IPS-18a (cell line): ENCODE results near the gene KRTAP5-3.

Source experiments
- H3K27ac ChIP-seq: one replicate; pipeline ENCODE4 v1.5.1; 2013; ENCODE audit warnings: low read length
- H3K27me3 ChIP-seq: one replicate; pipeline ENCODE4 v1.6.1; 2013; ENCODE audit warnings: mild to moderate bottlenecking, low read length; ENCODE audit not compliant: control insufficient read depth, insufficient read depth
- H3K36me3 ChIP-seq: one replicate; pipeline ENCODE4 v1.6.1; 2013; ENCODE audit warnings: low read depth, low read length; ENCODE audit not compliant: control insufficient read depth
- H3K4me1 ChIP-seq: one replicate; pipeline ENCODE4 v1.6.1; 2013; ENCODE audit warnings: low read depth, low read length; ENCODE audit not compliant: control insufficient read depth
- H3K4me3 ChIP-seq: one replicate; pipeline ENCODE4 v1.5.1; 2013; ENCODE audit warnings: low read length
- H3K9ac ChIP-seq: one replicate; pipeline ENCODE4 v1.6.1; 2013; ENCODE audit warnings: mild to moderate bottlenecking, low read length, moderate library complexity
- H3K9me3 ChIP-seq: one replicate; pipeline ENCODE4 v1.6.1; 2013; ENCODE audit warnings: low read depth, low read length; ENCODE audit not compliant: control insufficient read depth

Gene KRTAP5-3

DNA sequence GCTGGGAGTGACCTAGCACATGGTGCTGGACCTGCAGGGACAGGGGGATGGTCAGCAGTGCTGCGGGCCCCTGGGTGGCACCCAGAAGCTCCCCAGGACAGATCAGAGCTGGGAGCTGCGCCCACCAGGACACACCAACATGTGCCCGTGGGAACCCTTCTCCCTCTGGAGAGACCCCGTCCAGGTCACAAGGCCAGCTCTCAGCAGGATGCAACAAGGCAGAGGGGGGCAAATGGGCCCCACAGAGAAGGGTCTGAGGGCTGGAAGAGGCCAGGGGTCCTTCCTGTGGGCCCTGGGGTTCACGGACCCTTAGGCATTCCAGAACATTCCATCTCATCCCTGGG is 42.4 kb downstream of the KRTAP5-3 start:
- Histone ChIP-seq H3K27ac (no peak overlapping the region), H3K9ac (no peak overlapping the region), H3K36me3 (no peaks in the 10 kb centered on the region), H3K27me3 (peaks cover 25% of the 10 kb centered on the region), H3K4me1 (peaks cover 24% of the 10 kb centered on the region), H3K9me3 (no peaks in the 10 kb centered on the region), H3K4me3 (no peak overlapping the region)

DNA sequence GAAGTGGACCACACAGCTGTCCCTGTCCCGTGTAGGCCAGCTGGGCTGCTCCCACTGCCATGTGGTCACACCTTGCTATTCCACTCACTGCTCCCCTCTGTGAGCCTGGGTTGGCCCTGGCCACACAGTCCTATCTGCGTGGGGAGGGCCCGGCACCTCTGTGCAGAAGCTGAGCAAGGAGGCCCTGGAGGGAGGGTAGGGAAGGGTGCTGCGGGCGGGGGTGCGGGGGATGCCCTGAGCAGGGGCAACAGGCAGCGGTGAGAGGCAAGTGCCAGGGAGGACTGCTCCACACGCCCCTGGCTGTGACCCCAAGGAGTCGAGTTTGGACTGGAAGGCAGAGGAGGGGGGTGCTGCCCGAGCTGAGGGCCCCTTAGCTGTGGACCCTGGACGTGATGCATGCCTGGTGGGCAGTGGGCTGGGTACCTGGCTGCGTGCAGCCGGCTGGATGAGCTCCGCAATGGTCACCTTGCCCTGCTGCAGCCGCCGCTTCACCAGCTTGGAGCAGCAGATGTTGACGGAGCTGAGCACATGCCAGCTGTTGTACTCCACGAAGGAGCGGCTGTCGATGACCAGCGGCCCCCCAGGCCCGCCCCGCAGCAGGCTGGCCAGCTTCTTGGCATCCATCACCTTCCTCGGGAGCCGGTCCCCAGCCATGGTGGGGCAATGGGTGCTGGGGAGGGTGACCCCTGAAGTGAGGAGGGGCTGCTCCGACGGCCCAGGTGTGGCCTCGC is 42.9 kb downstream of the KRTAP5-3 start:
- peaks cover 24% of the 10 kb centered on the region for H3K4me1 ChIP-seq
- H3K4me3 ChIP-seq = no peak overlapping the region
- no peaks in the 10 kb centered on the region for H3K9me3 ChIP-seq
- no peak overlapping the region for H3K27ac ChIP-seq
- no peaks in the 10 kb centered on the region for H3K36me3 ChIP-seq
- peaks cover 20% of the 10 kb centered on the region for H3K27me3 ChIP-seq
- no peak overlapping the region for H3K9ac ChIP-seq

DNA sequence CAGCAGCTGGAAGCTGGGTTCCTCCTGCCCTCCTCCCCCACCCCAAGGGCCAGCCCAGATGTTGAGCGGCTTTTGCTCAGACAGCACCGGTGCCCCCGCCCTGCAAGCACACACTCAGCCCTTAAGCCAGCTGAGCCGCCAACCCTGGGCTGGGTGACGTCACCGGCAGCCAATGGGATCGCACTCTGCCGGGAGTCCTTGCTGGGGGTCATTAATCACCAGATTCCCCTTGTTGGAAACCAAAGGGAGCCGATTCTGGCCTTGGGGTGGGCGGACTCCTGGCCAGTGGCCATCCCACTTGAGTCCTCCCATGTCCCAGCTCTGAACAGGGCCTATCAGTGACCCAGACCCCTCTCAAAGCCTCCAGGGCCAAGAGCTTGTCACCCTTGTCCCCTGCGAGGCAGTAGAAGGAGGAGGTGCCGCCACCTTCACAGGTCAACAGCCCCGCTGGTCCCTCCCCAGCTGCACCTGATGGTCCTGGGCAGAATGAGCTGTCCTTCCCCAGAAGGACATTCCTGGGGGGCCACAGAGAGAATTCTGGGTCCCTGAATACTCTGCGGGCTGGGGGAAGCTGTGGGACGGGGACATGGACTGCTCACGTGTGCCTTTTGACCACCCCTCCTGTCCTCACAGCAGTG is 43.6 kb downstream of the KRTAP5-3 start:
- peaks cover 24% of the 10 kb centered on the region for H3K4me1 ChIP-seq
- H3K36me3 ChIP-seq = no peaks in the 10 kb centered on the region
- no peaks in the 10 kb centered on the region for H3K9me3 ChIP-seq
- no peak overlapping the region for H3K4me3 ChIP-seq
- no peak overlapping the region for H3K27ac ChIP-seq
- no peak overlapping the region for H3K9ac ChIP-seq
- peaks cover 13% of the 10 kb centered on the region for H3K27me3 ChIP-seq

DNA sequence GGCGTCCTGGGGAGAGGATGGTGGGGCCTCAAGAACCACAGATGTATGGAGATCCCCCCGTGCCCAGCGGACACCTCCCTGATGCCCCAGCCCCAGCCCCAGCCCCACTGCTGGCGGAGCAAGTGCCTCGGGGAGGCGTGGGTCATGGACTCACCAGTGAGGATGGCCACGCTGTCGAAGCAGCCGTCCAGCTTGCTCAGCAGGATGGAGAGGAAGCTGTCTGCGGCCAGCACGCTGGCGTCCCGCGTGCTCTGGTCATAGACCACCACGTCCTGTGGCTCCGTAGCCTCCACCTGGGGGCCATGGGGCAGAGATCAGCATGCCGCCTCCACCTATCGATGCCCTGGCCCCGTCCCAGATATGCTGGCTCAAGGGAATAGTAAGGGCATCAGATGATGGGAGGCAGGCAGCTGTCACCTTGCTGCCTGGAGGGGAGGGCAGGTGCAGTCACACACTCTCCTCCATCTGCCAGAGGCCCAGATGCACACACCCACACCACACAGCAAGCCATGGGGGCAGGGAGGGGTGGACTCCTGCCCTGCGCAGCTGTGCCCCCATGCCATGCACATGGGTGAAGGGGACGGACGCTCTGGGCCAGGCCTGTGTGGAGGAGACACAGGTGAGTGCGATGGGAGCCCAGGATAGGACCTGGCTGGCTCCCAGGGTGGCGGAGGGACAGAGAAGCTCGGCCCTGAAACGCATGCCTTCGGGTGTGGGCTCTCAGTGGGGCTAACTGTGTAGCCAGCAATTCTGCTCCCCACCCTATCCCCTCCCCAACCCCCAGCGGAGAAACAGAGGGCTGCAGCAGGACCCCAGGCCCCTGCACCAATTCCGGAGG is 44.3 kb downstream of the KRTAP5-3 start:
- Histone ChIP-seq H3K36me3 (no peaks in the 10 kb centered on the region), H3K4me3 (no peak overlapping the region), H3K27me3 (peaks cover 13% of the 10 kb centered on the region), H3K4me1 (peaks cover 31% of the 10 kb centered on the region), H3K9me3 (no peaks in the 10 kb centered on the region), H3K27ac (no peak overlapping the region), H3K9ac (no peak overlapping the region)

DNA sequence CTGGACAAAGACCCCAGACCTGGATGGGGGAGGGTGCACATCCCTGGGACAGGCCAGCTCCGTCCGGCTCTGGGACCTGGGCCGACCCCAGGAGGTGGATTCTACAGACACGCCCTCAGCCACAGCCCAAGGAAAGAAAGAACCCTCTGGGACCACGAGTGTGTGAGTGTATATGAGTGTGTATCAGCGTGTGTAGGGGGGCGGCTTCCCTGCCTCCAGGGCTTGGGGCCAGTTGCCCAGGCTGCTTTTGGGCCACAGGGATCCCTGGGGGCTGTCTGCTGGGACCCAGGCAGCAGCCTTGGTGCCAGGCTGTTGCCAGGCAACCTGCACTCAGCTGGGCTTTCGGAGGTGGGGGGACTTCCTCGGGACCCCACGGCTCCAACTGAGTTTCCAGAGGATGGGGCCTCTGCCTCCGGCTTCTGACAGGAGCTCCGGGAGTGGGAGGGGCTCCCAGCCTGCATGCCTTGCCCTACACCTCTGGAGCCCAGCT is 45.1 kb downstream of the KRTAP5-3 start:
- H3K27ac ChIP-seq = no peak overlapping the region
- H3K27me3 ChIP-seq = peaks cover 15% of the 10 kb centered on the region
- H3K4me1 ChIP-seq = peaks cover 27% of the 10 kb centered on the region

DNA sequence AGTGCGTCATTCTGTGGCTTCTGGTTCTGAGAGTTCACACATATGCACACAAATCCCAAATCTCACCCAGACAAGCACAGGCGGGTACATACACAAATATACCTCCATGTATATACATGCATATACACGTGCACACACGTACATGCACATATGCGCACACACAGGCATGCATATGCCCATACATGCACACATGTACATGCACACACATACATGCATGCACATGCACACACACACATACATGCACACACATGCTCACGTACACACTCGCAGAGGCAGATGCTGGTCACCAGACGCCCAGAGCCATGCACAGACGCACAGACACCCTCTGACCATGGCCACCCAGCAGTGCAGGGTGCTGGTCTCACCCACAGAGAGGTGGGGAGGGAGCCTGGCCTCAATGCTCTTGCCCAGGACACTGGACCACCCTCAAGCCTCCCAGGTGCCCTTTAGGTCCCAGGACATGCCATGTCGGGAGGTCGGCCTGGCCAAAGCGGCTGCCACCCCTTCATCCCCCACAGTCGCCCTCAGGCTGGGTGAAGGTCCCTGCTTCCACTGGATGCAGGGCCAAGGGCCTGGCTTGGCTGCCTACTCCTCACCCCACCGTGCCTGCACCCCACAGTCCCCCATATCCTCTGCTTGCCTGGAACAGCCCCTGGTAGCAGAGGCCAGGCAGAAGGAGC is 45.7 kb downstream of the KRTAP5-3 start:
- Histone ChIP-seq H3K27ac (no peak overlapping the region), H3K9ac (no peak overlapping the region), H3K27me3 (peaks cover 20% of the 10 kb centered on the region), H3K36me3 (no peaks in the 10 kb centered on the region), H3K9me3 (no peaks in the 10 kb centered on the region), H3K4me1 (peaks cover 21% of the 10 kb centered on the region), H3K4me3 (no peak overlapping the region)

More for the DNA sequence above, 45.1 kb downstream of the KRTAP5-3 start:
- Histone ChIP-seq H3K36me3 (no peaks in the 10 kb centered on the region), H3K9me3 (no peaks in the 10 kb centered on the region), H3K9ac (no peak overlapping the region), H3K4me3 (no peak overlapping the region)

DNA sequence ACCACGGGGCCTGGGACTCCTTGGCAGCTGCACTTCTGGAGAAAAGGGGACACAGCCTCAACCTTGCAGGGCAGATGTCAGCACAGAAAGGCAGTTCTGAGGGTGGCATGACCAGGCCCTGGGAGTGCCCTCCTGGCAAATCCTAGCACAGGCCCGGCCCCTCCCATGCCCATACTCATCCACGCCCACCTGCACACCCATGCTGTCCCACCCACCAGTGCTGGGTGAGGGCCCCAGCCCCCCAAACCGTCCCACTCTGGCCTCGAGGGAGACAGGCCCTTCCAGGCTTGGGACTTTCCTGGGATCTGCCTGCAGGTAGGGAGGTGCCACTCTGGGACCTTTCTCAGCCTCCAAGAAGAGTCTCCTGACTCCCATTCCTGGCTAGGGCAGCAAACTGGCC is 46.3 kb downstream of the KRTAP5-3 start:
- Histone ChIP-seq H3K4me1 (peaks cover 18% of the 10 kb centered on the region), H3K27me3 (peaks cover 26% of the 10 kb centered on the region), H3K9me3 (no peaks in the 10 kb centered on the region), H3K27ac (no peak overlapping the region), H3K36me3 (no peaks in the 10 kb centered on the region), H3K4me3 (no peak overlapping the region), H3K9ac (no peak overlapping the region)

DNA sequence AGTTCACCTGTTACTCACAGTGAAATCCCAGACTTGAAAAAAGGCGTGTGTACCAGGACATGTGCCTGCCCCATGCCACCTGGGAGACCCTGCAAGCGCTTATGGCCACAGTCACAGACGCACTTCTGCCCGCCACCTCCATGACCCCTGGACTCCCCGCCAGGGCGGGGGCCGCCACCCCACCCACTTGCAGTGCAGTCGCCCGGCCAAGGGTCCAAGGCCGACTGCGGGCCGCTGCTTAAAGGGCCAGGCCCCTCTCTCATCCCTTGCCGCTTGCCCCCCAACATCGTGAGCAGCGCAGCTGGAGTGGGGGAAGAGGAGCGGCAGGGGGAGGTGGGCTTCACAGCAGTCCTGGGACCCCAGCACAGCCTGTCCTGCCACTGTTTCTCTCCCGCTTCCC is 47.0 kb downstream of the KRTAP5-3 start:
- no peak overlapping the region for H3K9ac ChIP-seq
- H3K4me3 ChIP-seq = no peak overlapping the region
- H3K4me1 ChIP-seq = peaks cover 18% of the 10 kb centered on the region
- peaks cover 30% of the 10 kb centered on the region for H3K27me3 ChIP-seq
- no peaks in the 10 kb centered on the region for H3K9me3 ChIP-seq
- H3K27ac ChIP-seq = no peak overlapping the region
- no peaks in the 10 kb centered on the region for H3K36me3 ChIP-seq

DNA sequence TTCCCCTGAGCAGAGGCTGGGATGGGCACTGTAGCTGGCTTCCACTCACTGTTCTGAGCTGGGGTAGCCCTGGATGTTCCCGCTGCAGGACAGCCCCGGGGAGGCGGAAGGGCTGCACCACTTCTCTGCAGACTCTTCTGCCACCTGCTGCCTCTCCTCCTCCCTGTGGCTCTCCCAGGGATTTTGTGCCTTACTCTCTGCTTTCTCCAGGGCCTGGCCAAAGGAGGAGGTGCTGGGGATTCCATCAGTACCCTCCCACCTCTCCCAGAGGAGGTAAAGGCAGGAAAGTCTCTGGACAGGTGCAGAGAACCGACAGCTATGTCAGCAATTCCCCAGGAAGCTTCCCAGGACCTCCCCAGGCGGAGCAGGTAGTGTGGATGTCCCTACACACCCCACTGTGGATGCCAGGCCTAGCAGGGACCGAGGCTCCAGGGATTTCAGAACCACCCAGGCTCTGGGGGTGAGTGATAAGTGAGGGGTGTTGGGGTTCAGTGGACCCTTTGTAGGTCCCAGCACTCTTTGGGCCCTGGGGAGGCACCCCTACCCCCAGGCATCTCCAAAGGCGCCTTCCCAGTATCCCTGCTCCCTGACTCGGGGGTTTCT is 47.5 kb downstream of the KRTAP5-3 start:
- Histone ChIP-seq H3K4me1 (peaks cover 19% of the 10 kb centered on the region), H3K4me3 (no peak overlapping the region), H3K27ac (no peak overlapping the region), H3K9me3 (no peaks in the 10 kb centered on the region), H3K9ac (no peak overlapping the region), H3K36me3 (no peaks in the 10 kb centered on the region), H3K27me3 (peaks cover 35% of the 10 kb centered on the region)

DNA sequence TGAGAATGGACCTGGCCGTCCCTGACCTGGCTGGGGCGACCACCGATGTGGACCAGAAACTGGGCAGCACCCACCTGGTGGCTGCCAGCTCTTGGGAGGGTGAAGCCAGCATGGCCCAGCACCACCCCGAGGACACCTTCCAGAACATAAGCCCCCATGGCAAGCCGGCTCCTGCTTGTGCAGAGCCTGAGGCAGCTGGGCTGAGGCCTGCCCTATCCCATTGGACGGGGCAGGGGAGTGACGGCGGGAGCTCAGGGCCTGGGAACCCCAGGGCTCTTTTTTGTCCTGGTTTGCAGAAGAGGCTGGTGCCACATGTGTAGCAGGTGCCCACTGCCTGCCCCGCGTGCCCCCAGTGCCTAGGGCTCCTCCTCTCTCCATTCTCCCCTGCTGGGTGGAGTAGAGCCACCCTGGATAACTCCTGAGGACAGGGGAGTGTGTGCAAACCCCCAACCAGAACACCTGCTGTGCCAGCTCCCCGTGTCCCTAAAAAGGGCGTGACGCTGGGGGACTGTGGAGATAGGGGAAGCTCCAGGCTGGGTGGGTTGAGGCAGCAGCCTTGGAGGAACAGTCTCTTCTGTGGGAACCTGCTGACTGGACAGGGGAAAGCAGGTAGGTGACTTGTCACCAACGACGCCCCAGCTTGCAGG is 48.1 kb downstream of the KRTAP5-3 start:
- no peak overlapping the region for H3K9ac ChIP-seq
- H3K27ac ChIP-seq = no peak overlapping the region
- no peaks in the 10 kb centered on the region for H3K36me3 ChIP-seq

More for the DNA sequence above, 48.1 kb downstream of the KRTAP5-3 start:
- peaks cover 22% of the 10 kb centered on the region for H3K4me1 ChIP-seq
- H3K4me3 ChIP-seq = no peak overlapping the region
- no peaks in the 10 kb centered on the region for H3K9me3 ChIP-seq
- peaks cover 42% of the 10 kb centered on the region for H3K27me3 ChIP-seq
